ENCODE results near the gene GFPT2.

The GFPT2 gene

DNA sequence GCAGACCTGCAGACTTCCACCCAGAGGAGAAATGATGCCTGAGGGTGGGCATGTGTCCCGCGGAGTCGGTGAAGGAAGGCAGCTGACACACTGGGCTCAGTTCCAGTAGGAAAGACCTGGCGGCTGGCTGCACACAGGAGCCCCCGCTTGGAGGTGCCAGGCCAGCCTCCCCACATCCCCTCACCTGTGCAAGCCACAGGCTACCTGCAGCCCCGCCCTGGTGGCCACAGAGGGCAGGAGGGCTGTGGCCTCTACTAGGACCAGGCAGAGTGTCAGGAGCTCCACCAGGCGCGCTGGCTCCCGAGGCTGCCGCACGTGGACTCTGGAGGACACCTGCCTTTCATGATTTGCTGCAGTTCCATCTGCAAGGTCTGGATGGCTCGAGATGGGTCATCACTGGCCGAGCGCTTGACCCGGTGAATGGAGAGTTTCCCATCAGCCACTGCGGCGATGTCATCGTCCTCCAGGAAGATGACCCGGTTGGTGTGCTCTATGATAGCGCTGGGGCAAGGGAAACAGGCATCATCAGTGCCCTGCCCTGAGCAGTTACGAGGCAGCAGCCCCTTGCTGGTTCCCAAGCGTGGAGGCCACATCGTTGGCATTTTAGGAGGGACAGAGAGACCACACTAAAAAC lies 34.6 kb downstream of the GFPT2 start:
- Histone ChIP-seq H3K23ac (ENCODE audit: low read length in 2 of 2) (peak overlapping the region in 1 of 2 experiments; percentile 30), H2BK12ac (ENCODE audit: low read length in 2 of 2) (no peak overlapping the region), H3K4ac (ENCODE audit: low read depth in 1 of 2, low read length in 2 of 2) (no peak overlapping the region), H4K91ac (ENCODE audit: low read length) (no peak overlapping the region), H3K79me1 (replicated peaks; ENCODE audit: low read length, poor library complexity, severe bottlenecking) (peaks cover 6% of the 10 kb centered on the region), H3K4me1 (ENCODE audit: control insufficient read depth, insufficient read depth, low read depth, low read length) (peaks cover 5% of the 10 kb centered on the region), H3K14ac (ENCODE audit: low read length in 2 of 2) (peak overlapping the region in 1 of 2 experiments; percentile 36), H2AK5ac (ENCODE audit: low read length, severe bottlenecking) (no peak overlapping the region), H3K27ac (ENCODE audit: low read length, poor library complexity, severe bottlenecking) (no peak overlapping the region), H3K4me2 (ENCODE audit: low read length, poor library complexity, severe bottlenecking) (no peak overlapping the region), H2AFZ (ENCODE audit: low read depth, low read length) (no peak overlapping the region), H2BK5ac (ENCODE audit: low read depth, low read length, poor library complexity, severe bottlenecking) (no peak overlapping the region), H3K9me3 (ENCODE audit: control insufficient read depth, low read length) (no peaks in the 10 kb centered on the region), H4K8ac (ENCODE audit: low read length) (no peak overlapping the region), H3K9ac (ENCODE audit: low read length) (no peak overlapping the region), H3K4me3 (ENCODE audit: insufficient read depth in 1 of 2, low read depth in 1 of 2, low read length in 2 of 2) (no peak overlapping the region), H3K27me3 (ENCODE audit: control insufficient read depth in 1 of 2, insufficient read depth in 1 of 2, low read length in 2 of 2) (no peaks in the 10 kb centered on the region), H2BK15ac (ENCODE audit: low read depth, poor library complexity, severe bottlenecking) (no peak overlapping the region), H2BK120ac (ENCODE audit: low read depth, low read length) (no peak overlapping the region), H3K18ac (ENCODE audit: low read depth in 1 of 2, low read length in 2 of 2) (no peak overlapping the region), H3K36me3 (ENCODE audit: control insufficient read depth in 1 of 2, insufficient read depth in 2 of 2, low read depth in 1 of 2, low read length in 2 of 2) (peaks cover 40 to 92% of the 10 kb centered on the region in 2 experiments)
- WGBS: 98% methylated on average over 23 of the region's 23 CpGs
- DNase-seq: no peak

DNA sequence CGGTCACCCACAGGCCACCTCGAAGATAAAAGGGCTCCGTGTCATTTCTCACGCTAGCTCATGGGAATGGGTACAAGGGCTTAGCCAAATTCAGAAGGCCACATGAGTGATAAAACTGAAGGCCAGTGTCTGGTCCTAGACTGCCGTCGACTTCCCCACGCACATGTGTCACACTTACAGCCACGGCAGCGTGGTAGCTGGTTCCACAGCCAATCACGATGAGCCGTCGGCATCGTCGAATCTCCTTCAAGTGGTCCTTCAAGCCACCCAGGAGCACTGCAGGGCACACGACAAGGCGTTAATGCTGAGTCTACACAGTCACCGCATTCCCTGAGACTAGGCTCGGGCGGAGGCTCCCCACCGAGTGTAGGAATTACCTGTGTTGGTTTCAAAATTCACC lies 36.5 kb downstream of the GFPT2 start:
- Histone ChIP-seq H3K4ac (ENCODE audit: low read depth in 1 of 2, low read length in 2 of 2) (no peak overlapping the region), H3K9me3 (ENCODE audit: control insufficient read depth, low read length) (no peaks in the 10 kb centered on the region), H3K18ac (ENCODE audit: low read depth in 1 of 2, low read length in 2 of 2) (no peak overlapping the region), H4K8ac (ENCODE audit: low read length) (no peak overlapping the region), H3K27ac (ENCODE audit: low read length, poor library complexity, severe bottlenecking) (no peak overlapping the region), H2AK5ac (ENCODE audit: low read length, severe bottlenecking) (no peak overlapping the region), H3K79me1 (replicated peaks; ENCODE audit: low read length, poor library complexity, severe bottlenecking) (peaks cover 6% of the 10 kb centered on the region), H2BK120ac (ENCODE audit: low read depth, low read length) (no peak overlapping the region), H2AFZ (ENCODE audit: low read depth, low read length) (no peak overlapping the region), H3K23ac (ENCODE audit: low read length in 2 of 2) (no peak overlapping the region), H3K9ac (ENCODE audit: low read length) (no peak overlapping the region), H3K4me3 (ENCODE audit: insufficient read depth in 1 of 2, low read depth in 1 of 2, low read length in 2 of 2) (no peak overlapping the region), H3K4me1 (ENCODE audit: control insufficient read depth, insufficient read depth, low read depth, low read length) (peaks cover 4% of the 10 kb centered on the region), H4K91ac (ENCODE audit: low read length) (no peak overlapping the region), H3K36me3 (ENCODE audit: control insufficient read depth in 1 of 2, insufficient read depth in 2 of 2, low read depth in 1 of 2, low read length in 2 of 2) (peaks cover 48 to 84% of the 10 kb centered on the region in 2 experiments), H3K27me3 (ENCODE audit: control insufficient read depth in 1 of 2, insufficient read depth in 1 of 2, low read length in 2 of 2) (no peaks in the 10 kb centered on the region), H2BK12ac (ENCODE audit: low read length in 2 of 2) (peak overlapping the region in 1 of 2 experiments; percentile 50), H3K14ac (ENCODE audit: low read length in 2 of 2) (no peak overlapping the region), H2BK15ac (ENCODE audit: low read depth, poor library complexity, severe bottlenecking) (no peak overlapping the region), H2BK5ac (ENCODE audit: low read depth, low read length, poor library complexity, severe bottlenecking) (no peak overlapping the region), H3K4me2 (ENCODE audit: low read length, poor library complexity, severe bottlenecking) (no peak overlapping the region)
- WGBS: 97% methylated on average over 20 of the region's 20 CpGs
- no peak for DNase-seq

DNA sequence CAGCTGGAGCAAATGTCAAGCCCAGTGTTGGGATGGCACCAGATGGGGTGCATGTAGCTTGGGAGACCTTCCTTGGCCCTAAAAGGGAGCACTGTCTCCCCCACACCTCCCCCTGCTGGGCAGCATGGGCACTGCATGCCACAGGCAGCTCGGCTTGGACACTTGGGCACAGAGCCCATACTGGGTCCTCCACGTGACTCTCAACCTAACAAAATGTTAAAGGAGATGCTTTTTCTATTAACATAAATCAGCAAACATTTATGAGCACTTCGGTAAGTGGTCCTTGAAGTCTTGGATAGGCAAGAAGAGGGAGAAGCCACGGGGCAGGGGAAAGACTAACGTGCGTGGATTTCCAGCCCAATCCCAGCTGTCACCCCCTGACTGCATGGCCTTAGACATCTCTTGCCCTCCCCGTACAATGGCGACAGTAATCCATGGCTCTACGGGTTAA lies 37.3 kb downstream of the GFPT2 start:
- no peak overlapping the region for H4K8ac ChIP-seq (ENCODE audit: low read length)
- H3K9ac ChIP-seq (ENCODE audit: low read length): peak overlapping the region; percentile 9
- no peak overlapping the region for H3K4ac ChIP-seq (ENCODE audit: low read depth in 1 of 2, low read length in 2 of 2)
- no peak overlapping the region for H2BK5ac ChIP-seq (ENCODE audit: low read depth, low read length, poor library complexity, severe bottlenecking)
- no peak overlapping the region for H3K4me2 ChIP-seq (ENCODE audit: low read length, poor library complexity, severe bottlenecking)
- no peak overlapping the region for H2BK15ac ChIP-seq (ENCODE audit: low read depth, poor library complexity, severe bottlenecking)
- no peaks in the 10 kb centered on the region for H3K9me3 ChIP-seq (ENCODE audit: control insufficient read depth, low read length)
- no peak overlapping the region for H3K14ac ChIP-seq (ENCODE audit: low read length in 2 of 2)
- H2BK120ac ChIP-seq (ENCODE audit: low read depth, low read length): no peak overlapping the region
- peaks cover 4% of the 10 kb centered on the region for H3K4me1 ChIP-seq (ENCODE audit: control insufficient read depth, insufficient read depth, low read depth, low read length)
- H2BK12ac ChIP-seq (ENCODE audit: low read length in 2 of 2): no peak overlapping the region
- peak; percentile 50 for DNase-seq
- no peak overlapping the region for H3K23ac ChIP-seq (ENCODE audit: low read length in 2 of 2)
- H3K4me3 ChIP-seq (ENCODE audit: insufficient read depth in 1 of 2, low read depth in 1 of 2, low read length in 2 of 2): no peak overlapping the region
- H3K18ac ChIP-seq (ENCODE audit: low read depth in 1 of 2, low read length in 2 of 2): no peak overlapping the region
- no peak overlapping the region for H4K91ac ChIP-seq (ENCODE audit: low read length)
- no peak overlapping the region for H3K27ac ChIP-seq (ENCODE audit: low read length, poor library complexity, severe bottlenecking)
- WGBS: 87% methylated on average over 9 of the region's 9 CpGs
- H3K79me1 ChIP-seq (replicated peaks; ENCODE audit: low read length, poor library complexity, severe bottlenecking): peaks cover 4% of the 10 kb centered on the region
- no peaks in the 10 kb centered on the region for H3K27me3 ChIP-seq (ENCODE audit: control insufficient read depth in 1 of 2, insufficient read depth in 1 of 2, low read length in 2 of 2)
- no peak overlapping the region for H2AK5ac ChIP-seq (ENCODE audit: low read length, severe bottlenecking)
- H2AFZ ChIP-seq (ENCODE audit: low read depth, low read length): no peak overlapping the region
- H3K36me3 ChIP-seq (ENCODE audit: control insufficient read depth in 1 of 2, insufficient read depth in 2 of 2, low read depth in 1 of 2, low read length in 2 of 2): peaks cover 52 to 84% of the 10 kb centered on the region in 2 experiments

DNA sequence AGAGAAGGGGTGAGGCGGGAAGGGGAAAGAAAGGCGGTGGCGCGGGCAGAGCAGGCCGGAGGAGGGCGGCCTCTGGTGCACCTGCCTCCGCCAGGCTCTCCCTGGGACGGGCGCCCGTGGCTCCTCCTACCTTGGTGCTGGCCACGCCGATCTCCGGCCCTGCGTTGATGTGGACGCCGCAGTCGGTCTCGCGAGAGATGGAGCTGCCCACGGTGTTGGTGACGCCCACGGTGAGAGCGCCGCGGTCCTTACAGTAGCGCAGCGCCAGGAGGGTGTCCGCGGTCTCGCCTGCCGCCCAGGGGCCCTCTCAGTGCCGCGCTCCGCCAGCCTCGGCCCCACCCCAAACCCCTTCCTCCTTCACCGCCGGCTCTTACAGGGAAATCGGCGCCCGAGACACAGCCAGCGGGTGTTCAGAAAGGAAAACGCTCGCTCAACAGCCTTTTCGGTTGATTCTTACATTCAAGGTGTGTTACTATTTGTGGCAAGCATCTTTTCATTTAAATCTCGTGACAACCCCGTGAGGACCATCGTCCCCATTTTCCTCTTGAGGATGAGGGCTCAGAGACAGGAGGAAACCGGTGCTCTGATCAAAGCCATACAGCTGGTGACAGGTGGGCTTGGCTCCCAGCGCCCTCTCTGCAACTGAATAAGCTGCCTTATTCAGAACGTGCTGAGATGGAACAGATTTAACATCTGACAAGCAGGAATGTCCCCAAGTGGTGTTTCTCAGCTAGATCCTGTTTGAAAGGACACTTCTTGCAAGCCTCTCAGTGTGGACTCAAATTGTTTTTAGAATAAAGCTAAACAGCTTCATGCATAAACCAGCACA lies 39.2 kb downstream of the GFPT2 start:
- H2BK5ac ChIP-seq (ENCODE audit: low read depth, low read length, poor library complexity, severe bottlenecking): no peak overlapping the region
- 98% methylated on average over 50 of the region's 50 CpGs for WGBS

More for the DNA sequence above, 39.2 kb downstream of the GFPT2 start:
- no peak overlapping the region for H2BK15ac ChIP-seq (ENCODE audit: low read depth, poor library complexity, severe bottlenecking)
- no peak overlapping the region for H3K23ac ChIP-seq (ENCODE audit: low read length in 2 of 2)
- no peak overlapping the region for H3K4me2 ChIP-seq (ENCODE audit: low read length, poor library complexity, severe bottlenecking)
- H2BK12ac ChIP-seq (ENCODE audit: low read length in 2 of 2): no peak overlapping the region
- no peak for DNase-seq
- no peak overlapping the region for H3K27ac ChIP-seq (ENCODE audit: low read length, poor library complexity, severe bottlenecking)
- H3K9ac ChIP-seq (ENCODE audit: low read length): no peak overlapping the region
- no peaks in the 10 kb centered on the region for H3K27me3 ChIP-seq (ENCODE audit: control insufficient read depth in 1 of 2, insufficient read depth in 1 of 2, low read length in 2 of 2)
- H3K79me1 ChIP-seq (replicated peaks; ENCODE audit: low read length, poor library complexity, severe bottlenecking): peaks cover 4% of the 10 kb centered on the region
- H3K36me3 ChIP-seq (ENCODE audit: control insufficient read depth in 1 of 2, insufficient read depth in 2 of 2, low read depth in 1 of 2, low read length in 2 of 2): peaks cover 57 to 79% of the 10 kb centered on the region in 2 experiments
- H3K4me1 ChIP-seq (ENCODE audit: control insufficient read depth, insufficient read depth, low read depth, low read length): peaks cover 4% of the 10 kb centered on the region
- no peak overlapping the region for H2AFZ ChIP-seq (ENCODE audit: low read depth, low read length)
- no peak overlapping the region for H4K91ac ChIP-seq (ENCODE audit: low read length)
- H3K4me3 ChIP-seq (ENCODE audit: insufficient read depth in 1 of 2, low read depth in 1 of 2, low read length in 2 of 2): peak overlapping the region in 1 of 2 experiments; percentile 17
- no peak overlapping the region for H3K18ac ChIP-seq (ENCODE audit: low read depth in 1 of 2, low read length in 2 of 2)
- H3K4ac ChIP-seq (ENCODE audit: low read depth in 1 of 2, low read length in 2 of 2): no peak overlapping the region
- no peak overlapping the region for H2BK120ac ChIP-seq (ENCODE audit: low read depth, low read length)
- H3K9me3 ChIP-seq (ENCODE audit: control insufficient read depth, low read length): no peaks in the 10 kb centered on the region
- no peak overlapping the region for H4K8ac ChIP-seq (ENCODE audit: low read length)
- H3K14ac ChIP-seq (ENCODE audit: low read length in 2 of 2): peak overlapping the region in 1 of 2 experiments; percentile 72
- no peak overlapping the region for H2AK5ac ChIP-seq (ENCODE audit: low read length, severe bottlenecking)

All from mesenchymal stem cell (in vitro differentiated cells and primary cell).